ENCODE measurements around the gene CLSTN2. TPM values are rescaled to one million over a fixed set of nuclear protein-coding genes. Genes with fewer than 3 reads are reported as not detected.

CLSTN2 gene
- total and polyA plus RNA-seq, 2 of the 4 experiments (the other 2 are of a cell fraction) = under 0.01 to 0.07 TPM

DNA sequence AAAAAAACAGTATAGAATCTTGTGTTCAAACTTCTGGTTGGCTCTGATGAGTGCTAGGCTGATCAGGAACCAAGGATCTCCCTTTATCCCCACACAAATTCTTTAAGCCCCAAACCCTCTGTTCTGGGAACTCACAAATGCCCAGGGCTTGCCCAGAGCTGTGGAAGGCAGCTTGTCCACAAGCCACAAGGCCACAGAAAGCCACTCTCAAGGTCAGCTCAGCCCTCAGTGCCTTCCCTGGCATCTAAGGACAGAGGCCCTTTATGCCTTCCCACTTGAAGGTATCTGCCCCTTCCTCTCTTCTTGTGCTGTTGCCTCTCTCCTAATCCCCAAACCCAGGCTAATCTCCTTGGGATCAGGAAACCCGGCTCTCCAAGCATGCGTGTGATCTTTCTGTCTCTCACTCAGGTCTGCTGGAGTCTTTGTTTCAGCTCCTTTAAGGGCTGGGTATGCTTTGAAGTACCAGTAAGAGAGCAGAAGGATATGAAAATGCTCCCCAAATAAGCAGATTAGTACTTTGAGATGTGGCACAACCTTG is 597.9 kb downstream of the CLSTN2 start:
- intact Hi-C loops (cut with micrococcal nuclease) = no loop called here
- H2BK20ac ChIP-seq (ENCODE audit: low read depth, low read length) = no peak overlapping the region
- no peak overlapping the region for H2BK5ac ChIP-seq (ENCODE audit: low read depth, low read length, poor library complexity, severe bottlenecking)
- WGBS, 2 experiments (ENCODE audit: extremely low coverage in 2 of 2, insufficient read length in 1 of 2) = no CpG with 5 or more reads among the region's 2 CpGs
- H4K20me1 ChIP-seq (ENCODE audit: insufficient read depth, low read length) = no peaks in the 10 kb centered on the region
- ChIA-PET POLR2A (ENCODE audit: unreplicated experiment) (no interaction called here), CTCF (no interaction called here)
- H2AK9ac ChIP-seq (replicated peaks; ENCODE audit: low read depth, low read length, poor library complexity) = no peak overlapping the region
- H2AFZ ChIP-seq (replicated peaks; ENCODE audit: low read length, poor library complexity) = no peak overlapping the region
- no peak overlapping the region for H3K4me2 ChIP-seq (ENCODE audit: low read depth, low read length)
- H3K79me1 ChIP-seq (ENCODE audit: low read depth in 1 of 2, low read length in 2 of 2) = no peaks in the 10 kb centered on the region
- H3K4me1 ChIP-seq (ENCODE audit: control insufficient read depth, insufficient read depth, low read length) = no peaks in the 10 kb centered on the region
- DNase-seq (no peak), ATAC-seq (ENCODE audit: low read depth) (no peak)
- H2BK120ac ChIP-seq (ENCODE audit: low read depth, low read length) = no peak overlapping the region
- no peak overlapping the region for H3K18ac ChIP-seq (ENCODE audit: low read depth, low read length)
- BruUV-seq (replicated peaks) = no TSS peak
- H3K56ac ChIP-seq (ENCODE audit: extremely low read depth, insufficient read depth, low read length) = no peak overlapping the region
- dilution Hi-C loops (cut with HindIII; ENCODE audit: low sequenced_read_pairs, unreplicated experiment) = no loop called here
- in situ Hi-C loops (cut with MboI; ENCODE audit: low sequenced_read_pairs) = no loop called here
- no peaks in the 10 kb centered on the region for H3K9me1 ChIP-seq (ENCODE audit: insufficient read depth, low read length)
- H3K4ac ChIP-seq (ENCODE audit: low read depth, low read length) = no peak overlapping the region
- H3K14ac ChIP-seq (replicated peaks; ENCODE audit: low read depth, low read length) = no peak overlapping the region
- H3K27ac ChIP-seq (ENCODE audit: insufficient read depth, low read length) = no peak overlapping the region
- no peak overlapping the region for H3K23ac ChIP-seq (ENCODE audit: low read depth, low read length)
- H4K5ac ChIP-seq (ENCODE audit: low read depth, low read length) = no peak overlapping the region
- H3K9me3 ChIP-seq (ENCODE audit: control insufficient read depth, insufficient read depth, low read length) = peaks cover 6% of the 10 kb centered on the region; the same call in 1 of the 2 replicates
- no peak for TF ChIP-seq CEBPB (IDR thresholded peaks at IDR 0.05; ENCODE audit: low read depth, low read length)
- no peak for TF ChIP-seq FOS (IDR thresholded peaks at IDR 0.05; ENCODE audit: low read depth, low read length)
- no peak for TF ChIP-seq CHD1 (IDR thresholded peaks at IDR 0.05; ENCODE audit: low read depth, low read length)
- TF ChIP-seq POLR2A (IDR thresholded peaks at IDR 0.05; ENCODE audit: low read depth, low read length) = no peak
- no peak for TF ChIP-seq BHLHE40 (IDR thresholded peaks at IDR 0.05; ENCODE audit: low read depth, low read length)
- TF ChIP-seq MAFK (IDR thresholded peaks at IDR 0.05; ENCODE audit: low read depth, low read length) = no peak
- TF ChIP-seq, protein P1, sequence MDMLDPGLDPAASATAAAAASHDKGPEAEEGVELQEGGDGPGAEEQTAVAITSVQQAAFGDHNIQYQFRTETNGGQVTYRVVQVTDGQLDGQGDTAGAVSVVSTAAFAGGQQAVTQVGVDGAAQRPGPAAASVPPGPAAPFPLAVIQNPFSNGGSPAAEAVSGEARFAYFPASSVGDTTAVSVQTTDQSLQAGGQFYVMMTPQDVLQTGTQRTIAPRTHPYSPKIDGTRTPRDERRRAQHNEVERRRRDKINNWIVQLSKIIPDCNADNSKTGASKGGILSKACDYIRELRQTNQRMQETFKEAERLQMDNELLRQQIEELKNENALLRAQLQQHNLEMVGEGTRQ (IDR thresholded peaks at IDR 0.05; ENCODE audit: low read depth, low read length) = no peak
- no peak for TF ChIP-seq ELK1 (IDR thresholded peaks at IDR 0.05; ENCODE audit: borderline replicate concordance, low read depth, low read length)
- no peak for TF ChIP-seq RCOR1 (IDR thresholded peaks at IDR 0.05; ENCODE audit: insufficient replicate concordance, low read length)
- no peak for TF ChIP-seq MXI1 (IDR thresholded peaks at IDR 0.05; ENCODE audit: borderline replicate concordance, low read depth, low read length)
- no peak for TF ChIP-seq SMC3 (IDR thresholded peaks at IDR 0.05; ENCODE audit: low read depth, low read length)
- no peak for TF ChIP-seq MAZ (IDR thresholded peaks at IDR 0.05; ENCODE audit: borderline replicate concordance, low read depth, low read length)
- no peak for TF ChIP-seq NFE2L2 (IDR thresholded peaks at IDR 0.05; ENCODE audit: low read depth, low read length)
- no peak for TF ChIP-seq CTCF (conservative IDR thresholded peaks at IDR 0.05; ENCODE audit: low read depth, low read length)
- no peak overlapping the region for H3K9ac ChIP-seq (ENCODE audit: low read depth, low read length)
- no peak overlapping the region for H4K8ac ChIP-seq (ENCODE audit: low read depth in 2 of 2, low read length in 2 of 2)
- H3K36me3 ChIP-seq (ENCODE audit: control insufficient read depth, insufficient read depth, low read length) = no peaks in the 10 kb centered on the region
- no peak overlapping the region for H4K91ac ChIP-seq (ENCODE audit: insufficient read depth, low read depth, low read length)
- no peak overlapping the region for H2BK15ac ChIP-seq (ENCODE audit: low read depth, low read length)
- no peak overlapping the region for H3K4me3 ChIP-seq (ENCODE audit: insufficient read depth, low read depth, low read length)
- no peak overlapping the region for H2AK5ac ChIP-seq (ENCODE audit: low read depth, low read length)
- H3K27me3 ChIP-seq (ENCODE audit: control insufficient read depth, insufficient read depth, low read length) = no peaks in the 10 kb centered on the region

All from IMR-90 (cell line).